Measurements from ENCODE around the gene GSAP. TPM values are rescaled to one million over a fixed set of nuclear protein-coding genes. Genes with fewer than 3 reads are reported as not detected.

The GSAP gene
- total RNA-seq, 1 donor, result 3.5 TPM

DNA sequence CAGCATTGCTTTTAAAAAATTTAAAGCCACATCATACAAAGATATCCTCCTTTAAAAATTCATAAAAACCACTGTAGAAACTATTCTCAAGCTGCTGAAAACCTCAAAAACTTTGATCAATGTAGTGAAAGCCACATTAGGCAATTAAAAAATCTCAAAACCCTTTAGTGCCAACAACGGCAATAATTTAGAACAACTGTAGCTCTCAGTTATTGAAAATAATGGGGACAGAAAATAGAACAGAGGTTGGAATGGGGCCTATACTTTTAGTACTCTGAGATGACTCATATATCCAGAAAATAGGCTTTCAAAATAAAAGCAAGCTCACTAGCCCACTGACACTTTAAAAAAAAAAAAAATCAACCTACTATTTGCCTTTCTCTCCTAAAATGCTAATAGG lies 87.5 kb downstream of the GSAP start:
- TF ChIP-seq, protein P1, sequence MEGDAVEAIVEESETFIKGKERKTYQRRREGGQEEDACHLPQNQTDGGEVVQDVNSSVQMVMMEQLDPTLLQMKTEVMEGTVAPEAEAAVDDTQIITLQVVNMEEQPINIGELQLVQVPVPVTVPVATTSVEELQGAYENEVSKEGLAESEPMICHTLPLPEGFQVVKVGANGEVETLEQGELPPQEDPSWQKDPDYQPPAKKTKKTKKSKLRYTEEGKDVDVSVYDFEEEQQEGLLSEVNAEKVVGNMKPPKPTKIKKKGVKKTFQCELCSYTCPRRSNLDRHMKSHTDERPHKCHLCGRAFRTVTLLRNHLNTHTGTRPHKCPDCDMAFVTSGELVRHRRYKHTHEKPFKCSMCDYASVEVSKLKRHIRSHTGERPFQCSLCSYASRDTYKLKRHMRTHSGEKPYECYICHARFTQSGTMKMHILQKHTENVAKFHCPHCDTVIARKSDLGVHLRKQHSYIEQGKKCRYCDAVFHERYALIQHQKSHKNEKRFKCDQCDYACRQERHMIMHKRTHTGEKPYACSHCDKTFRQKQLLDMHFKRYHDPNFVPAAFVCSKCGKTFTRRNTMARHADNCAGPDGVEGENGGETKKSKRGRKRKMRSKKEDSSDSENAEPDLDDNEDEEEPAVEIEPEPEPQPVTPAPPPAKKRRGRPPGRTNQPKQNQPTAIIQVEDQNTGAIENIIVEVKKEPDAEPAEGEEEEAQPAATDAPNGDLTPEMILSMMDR (IDR thresholded peaks at IDR 0.05; ENCODE audit: insufficient read depth, low read length), result no peak
- no peak overlapping the region for H3K4me3 ChIP-seq (ENCODE audit: low read depth, low read length)
- peak; percentile 57 for DNase-seq (ENCODE audit: low read depth)

DNA sequence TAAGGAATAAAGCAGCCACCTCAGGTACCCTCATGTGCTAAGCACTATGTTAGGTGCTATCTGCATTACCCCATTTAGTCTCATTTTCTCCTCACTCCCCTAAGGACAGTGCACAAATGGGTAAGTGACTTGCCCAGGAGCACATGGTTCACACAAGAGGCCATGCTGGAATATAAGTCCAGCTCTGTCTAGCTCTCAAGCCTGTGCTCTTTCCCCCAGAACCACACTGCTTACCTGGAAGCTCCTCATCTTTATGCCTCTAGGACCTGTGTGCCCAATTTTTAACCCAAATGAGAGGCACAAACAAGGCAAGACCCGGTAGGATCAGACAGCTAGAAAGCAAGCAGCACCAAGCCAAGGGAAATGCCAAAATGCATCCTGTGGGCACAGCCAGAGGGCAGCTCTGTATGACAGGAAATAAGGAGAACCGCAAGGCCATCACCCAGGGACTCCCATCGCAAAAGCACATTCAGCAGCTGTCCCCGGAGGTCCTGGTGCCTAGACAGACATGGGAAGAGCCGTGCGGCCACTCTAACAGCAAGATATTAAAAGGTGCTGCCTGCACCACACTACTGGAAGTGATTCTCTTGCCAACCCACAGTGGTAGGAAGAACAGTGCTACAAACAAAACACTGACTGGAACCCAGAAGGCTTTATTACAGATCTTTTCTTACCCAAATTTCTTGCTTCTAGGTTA lies 88.1 kb downstream of the GSAP start:
- TF ChIP-seq, protein P1 (IDR thresholded peaks at IDR 0.05; ENCODE audit: insufficient read depth, low read length), result no peak
- H3K4me3 ChIP-seq (ENCODE audit: low read depth, low read length), result no peak overlapping the region

DNA sequence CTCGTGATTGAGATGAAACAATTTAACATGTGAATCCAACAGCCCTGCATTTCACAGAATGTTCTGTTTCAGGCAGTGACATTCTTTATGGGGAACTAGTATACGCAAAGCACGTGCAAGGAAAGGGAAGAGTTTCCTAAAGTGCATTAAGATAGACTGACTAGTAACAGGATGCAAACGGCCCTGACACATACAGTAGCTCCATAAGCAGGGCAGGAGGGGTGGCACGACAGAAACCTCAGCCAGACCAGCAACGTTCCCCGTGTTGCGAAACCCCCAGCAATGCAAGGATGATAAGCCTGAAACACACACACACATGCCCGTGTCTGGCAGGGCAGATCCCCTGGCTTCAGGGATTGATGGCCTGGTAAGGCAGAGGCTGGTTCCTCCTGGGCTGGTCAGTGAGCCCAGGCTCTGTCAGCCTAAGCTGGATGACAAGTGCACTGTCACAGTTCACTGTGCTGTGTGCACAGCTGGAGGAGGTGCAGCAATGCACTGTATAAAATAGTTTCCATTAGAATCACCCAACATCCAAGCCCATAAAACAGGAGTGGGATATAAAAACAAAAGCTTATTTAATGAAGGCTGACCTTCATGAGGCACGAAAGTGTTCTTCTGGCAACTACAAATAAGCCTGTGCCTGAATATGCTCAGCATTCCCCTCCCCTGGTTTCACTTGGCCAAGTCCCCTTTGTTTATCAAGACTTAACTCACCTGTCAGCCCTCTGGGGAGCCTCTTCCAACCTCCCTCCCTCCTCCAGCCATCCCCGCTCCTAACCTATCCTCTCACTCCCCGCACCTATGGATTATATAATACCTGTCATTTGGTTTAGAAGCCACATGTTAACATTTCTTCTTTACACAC lies 88.8 kb downstream of the GSAP start:
- DNase-seq (ENCODE audit: low read depth), result peak; percentile 80
- TF ChIP-seq, protein P1 (IDR thresholded peaks at IDR 0.05; ENCODE audit: insufficient read depth, low read length), result no peak

More for the DNA sequence above, 88.1 kb downstream of the GSAP start:
- DNase-seq (ENCODE audit: low read depth), result no peak

DNA sequence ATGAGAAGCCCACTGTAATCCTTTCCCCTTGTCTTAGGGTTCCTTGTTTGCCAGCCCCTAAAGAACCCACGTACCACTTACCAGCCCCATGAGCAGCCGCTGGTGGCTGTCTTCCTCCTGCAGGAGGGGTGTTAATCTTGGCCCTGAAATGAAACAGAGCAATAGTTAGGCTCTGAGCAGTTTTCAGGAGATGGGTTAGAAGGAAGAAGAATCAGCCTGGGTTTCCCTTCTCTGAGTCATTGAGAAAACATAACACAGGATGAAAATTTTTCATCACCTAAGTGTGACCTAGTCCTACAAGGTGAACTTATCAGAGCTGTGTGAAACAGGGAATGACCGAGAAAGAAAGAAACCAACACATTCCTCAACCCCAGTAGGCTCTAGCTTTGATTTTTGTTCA lies 90.0 kb downstream of the GSAP start:
- TF ChIP-seq, protein P1 (IDR thresholded peaks at IDR 0.05; ENCODE audit: insufficient read depth, low read length), result no peak
- H3K4me3 ChIP-seq (ENCODE audit: low read depth, low read length), result no peak overlapping the region
- DNase-seq (ENCODE audit: low read depth), result no peak

More for the DNA sequence above, 88.8 kb downstream of the GSAP start:
- no peak overlapping the region for H3K4me3 ChIP-seq (ENCODE audit: low read depth, low read length)

DNA sequence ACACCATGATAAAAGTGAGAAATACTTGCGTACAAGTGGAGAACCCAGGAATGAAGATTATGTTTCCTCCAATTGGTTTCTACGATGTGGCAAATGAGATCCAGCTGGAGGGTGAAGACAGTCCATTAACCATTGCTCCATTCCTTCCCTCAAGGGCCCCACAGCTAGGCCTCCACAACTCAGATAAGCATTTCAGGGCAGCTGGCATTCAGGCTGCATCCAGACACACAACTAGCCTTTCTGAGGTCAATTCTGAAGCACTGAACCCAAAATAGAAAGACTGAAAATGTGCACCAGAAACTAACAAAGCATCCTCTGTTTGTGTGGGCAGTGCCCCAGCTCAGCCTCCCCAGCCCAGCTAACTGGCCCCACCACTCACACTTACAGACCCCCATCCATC lies 94.8 kb downstream of the GSAP start:
- TF ChIP-seq, protein P1 (IDR thresholded peaks at IDR 0.05; ENCODE audit: insufficient read depth, low read length), result no peak
- no peak for DNase-seq (ENCODE audit: low read depth)

DNA sequence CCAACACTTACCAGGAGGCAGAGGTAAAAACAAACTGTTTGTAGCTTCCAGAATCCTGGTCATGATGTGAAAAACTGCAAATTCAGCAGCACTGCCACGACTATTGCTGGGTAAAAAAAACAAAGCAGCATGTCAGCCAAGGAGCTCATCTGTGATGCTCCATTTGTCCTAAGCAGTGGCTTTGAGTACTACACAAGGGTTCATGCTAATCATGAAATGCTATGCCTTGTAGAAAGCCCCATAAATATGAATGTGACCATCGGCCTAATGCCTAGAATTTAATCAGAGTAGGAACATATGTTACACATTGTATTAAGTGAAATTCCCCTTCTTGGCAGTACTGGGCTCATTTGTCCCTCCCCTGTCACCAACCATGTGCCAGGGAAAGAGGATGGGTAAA lies 95.4 kb downstream of the GSAP start:
- TF ChIP-seq, protein P1 (IDR thresholded peaks at IDR 0.05; ENCODE audit: insufficient read depth, low read length), result no peak
- H3K4me3 ChIP-seq (ENCODE audit: low read depth, low read length), result no peak overlapping the region
- DNase-seq (ENCODE audit: low read depth), result no peak

More for the DNA sequence above, 94.8 kb downstream of the GSAP start:
- no peak overlapping the region for H3K4me3 ChIP-seq (ENCODE audit: low read depth, low read length)

Data from fibroblast of the aortic adventitia (primary cell).